ENCODE measurements around the gene IL2RA. TPM values are rescaled to one million over a fixed set of nuclear protein-coding genes. Genes with fewer than 3 reads are reported as not detected.

IL2RA gene
- total and polyA plus RNA-seq, 9 of the 15 experiments (the other 6 are each of a cell fraction or from before 2014, with no cell fraction given): 0.95 TPM; not detected in 8

- TF ChIP-seq ETS2 (tag; IDR thresholded peaks at IDR 0.05; ENCODE audit: borderline replicate concordance, poor library complexity, severe bottlenecking) (no peak), RFX7 (CRISPR knock-in tag; IDR thresholded peaks at IDR 0.05) (no peak), ZNF77 (CRISPR knock-in tag; IDR thresholded peaks at IDR 0.05) (no peak), MAFK (IDR thresholded peaks at IDR 0.05; ENCODE audit: low read length) (peak; percentile 49; the same call in 1 of the 2 replicates), LARP7 (IDR thresholded peaks at IDR 0.05) (no peak), SMC3 (conservative IDR thresholded peaks at IDR 0.05; ENCODE audit: insufficient read depth, low read depth, low read length) (no peak), SAP30 (IDR thresholded peaks at IDR 0.05; ENCODE audit: borderline replicate concordance, insufficient read depth, low read depth, low read length, poor library complexity, severe bottlenecking) (peak; percentile 59), ZNF124 (CRISPR knock-in tag; IDR thresholded peaks at IDR 0.05) (no peak), MAX (CRISPR knock-in tag; IDR thresholded peaks at IDR 0.05) (peak; percentile 39; the same call in 1 of the 2 replicates)
- TF ChIP-seq, protein P1, sequence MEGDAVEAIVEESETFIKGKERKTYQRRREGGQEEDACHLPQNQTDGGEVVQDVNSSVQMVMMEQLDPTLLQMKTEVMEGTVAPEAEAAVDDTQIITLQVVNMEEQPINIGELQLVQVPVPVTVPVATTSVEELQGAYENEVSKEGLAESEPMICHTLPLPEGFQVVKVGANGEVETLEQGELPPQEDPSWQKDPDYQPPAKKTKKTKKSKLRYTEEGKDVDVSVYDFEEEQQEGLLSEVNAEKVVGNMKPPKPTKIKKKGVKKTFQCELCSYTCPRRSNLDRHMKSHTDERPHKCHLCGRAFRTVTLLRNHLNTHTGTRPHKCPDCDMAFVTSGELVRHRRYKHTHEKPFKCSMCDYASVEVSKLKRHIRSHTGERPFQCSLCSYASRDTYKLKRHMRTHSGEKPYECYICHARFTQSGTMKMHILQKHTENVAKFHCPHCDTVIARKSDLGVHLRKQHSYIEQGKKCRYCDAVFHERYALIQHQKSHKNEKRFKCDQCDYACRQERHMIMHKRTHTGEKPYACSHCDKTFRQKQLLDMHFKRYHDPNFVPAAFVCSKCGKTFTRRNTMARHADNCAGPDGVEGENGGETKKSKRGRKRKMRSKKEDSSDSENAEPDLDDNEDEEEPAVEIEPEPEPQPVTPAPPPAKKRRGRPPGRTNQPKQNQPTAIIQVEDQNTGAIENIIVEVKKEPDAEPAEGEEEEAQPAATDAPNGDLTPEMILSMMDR (IDR thresholded peaks at IDR 0.05 in 2 of 3, conservative IDR thresholded peaks at IDR 0.05 in 1 of 3; ENCODE audit: insufficient read depth in 2 of 3, low read depth in 1 of 3, low read length in 3 of 3): peak; percentile 7 to 66 (median 28); a peak in 4 of 6 replicates
- TF ChIP-seq, protein P2, sequence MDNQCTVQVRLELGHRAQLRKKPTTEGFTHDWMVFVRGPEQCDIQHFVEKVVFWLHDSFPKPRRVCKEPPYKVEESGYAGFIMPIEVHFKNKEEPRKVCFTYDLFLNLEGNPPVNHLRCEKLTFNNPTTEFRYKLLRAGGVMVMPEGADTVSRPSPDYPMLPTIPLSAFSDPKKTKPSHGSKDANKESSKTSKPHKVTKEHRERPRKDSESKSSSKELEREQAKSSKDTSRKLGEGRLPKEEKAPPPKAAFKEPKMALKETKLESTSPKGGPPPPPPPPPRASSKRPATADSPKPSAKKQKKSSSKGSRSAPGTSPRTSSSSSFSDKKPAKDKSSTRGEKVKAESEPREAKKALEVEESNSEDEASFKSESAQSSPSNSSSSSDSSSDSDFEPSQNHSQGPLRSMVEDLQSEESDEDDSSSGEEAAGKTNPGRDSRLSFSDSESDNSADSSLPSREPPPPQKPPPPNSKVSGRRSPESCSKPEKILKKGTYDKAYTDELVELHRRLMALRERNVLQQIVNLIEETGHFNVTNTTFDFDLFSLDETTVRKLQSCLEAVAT (IDR thresholded peaks at IDR 0.05): peak; percentile 54 to 58; a peak in 1 of 4 replicates
Observed at GRCh38 chr10:5977471-5978229, 84.5 kb downstream of the IL2RA start, which contains the start of gene IL15RA (continued).
